ENCODE data around the gene ACTR6.
"Not testable (repeated sequence)": the region's sequence is repeated elsewhere in the genome, so short reads cannot be mapped to it uniquely, and the experiment has no call there.

Gene ACTR6

DNA sequence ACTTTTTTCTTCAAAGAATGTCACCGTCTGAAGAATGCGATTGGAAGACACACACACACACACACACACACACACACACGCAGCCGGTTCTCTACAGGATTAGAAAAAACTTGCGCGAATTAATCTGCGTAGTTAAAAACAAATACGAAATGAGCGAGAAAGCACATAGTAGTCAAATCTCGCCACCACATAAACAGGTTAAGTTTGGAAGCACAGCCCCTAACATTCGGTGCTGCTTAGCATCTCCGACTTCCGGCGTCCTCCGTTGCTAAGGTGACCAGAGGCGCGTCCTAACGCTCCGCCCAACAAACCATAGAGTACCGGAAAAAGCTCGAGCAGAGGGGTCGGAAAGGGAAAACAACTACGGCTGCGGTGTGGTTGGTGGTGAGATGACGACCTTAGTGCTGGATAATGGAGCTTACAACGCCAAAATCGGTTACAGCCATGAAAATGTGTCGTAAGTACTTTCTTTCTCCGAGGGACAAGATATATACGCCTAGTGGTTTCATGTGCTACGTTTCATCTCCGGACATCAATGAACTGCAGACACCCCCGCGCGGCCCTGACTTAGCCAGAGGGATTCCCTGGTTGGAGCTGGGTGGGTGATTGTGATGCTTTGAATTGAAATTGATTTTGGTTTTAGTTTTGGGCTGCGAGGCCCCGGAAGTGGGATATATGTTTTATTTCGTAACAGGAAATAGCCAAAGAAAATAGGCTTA, at the start of gene ACTR6:
Gene ACTR6, plus strand, starts transcription at position 353 of the 719 bp plus-strand sequence. Its CDS starts 37 bp downstream, at position 390.
- DNase-seq: peak; percentile 64 to 79

- DNase-seq: no peak
These were observed 48.8 kb upstream of the ACTR6 start for GRCh38 chr12:100151769-100152168.

GRCh38 chr12:100153131-100153530, 47.5 kb upstream of the ACTR6 start:
- no peak for DNase-seq

DNA sequence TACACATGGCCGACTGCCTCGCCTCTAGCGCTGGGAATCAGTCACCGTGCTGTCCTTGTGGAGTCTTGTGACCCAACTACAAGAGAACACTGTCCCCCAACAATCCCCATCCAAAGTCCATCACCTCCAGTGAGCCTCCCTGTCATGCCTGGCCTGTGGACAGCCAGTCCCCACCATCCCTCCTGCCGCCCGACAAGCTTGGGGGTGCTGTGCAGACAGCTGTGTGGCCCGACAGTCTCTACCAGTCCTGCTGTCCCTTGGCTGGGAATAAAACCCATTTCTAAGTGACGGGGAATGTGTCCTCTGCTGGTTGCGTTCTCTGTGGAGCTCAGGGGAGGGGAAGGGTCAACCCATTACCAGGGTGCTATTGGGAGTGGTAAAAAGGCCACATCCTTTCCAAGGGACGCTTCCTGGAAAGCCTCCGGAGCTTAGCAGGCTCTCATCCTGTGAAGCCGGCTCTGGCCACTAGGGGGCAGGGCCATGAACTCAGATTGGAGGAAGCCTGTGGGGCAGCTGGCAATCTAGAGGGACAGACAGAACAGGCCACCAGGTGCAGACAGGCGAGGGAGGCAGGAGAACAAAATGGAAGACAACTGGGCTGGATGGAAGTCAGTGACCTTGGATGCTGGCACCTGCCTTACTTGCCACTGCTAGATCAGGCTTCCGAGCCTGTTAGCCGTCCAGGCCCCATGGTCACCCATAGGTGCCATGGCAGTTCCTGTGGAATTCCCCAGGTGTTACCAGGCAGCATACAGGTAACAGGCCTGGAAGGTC, 46.0 kb upstream of the ACTR6 start:
- no peak for DNase-seq

DNA sequence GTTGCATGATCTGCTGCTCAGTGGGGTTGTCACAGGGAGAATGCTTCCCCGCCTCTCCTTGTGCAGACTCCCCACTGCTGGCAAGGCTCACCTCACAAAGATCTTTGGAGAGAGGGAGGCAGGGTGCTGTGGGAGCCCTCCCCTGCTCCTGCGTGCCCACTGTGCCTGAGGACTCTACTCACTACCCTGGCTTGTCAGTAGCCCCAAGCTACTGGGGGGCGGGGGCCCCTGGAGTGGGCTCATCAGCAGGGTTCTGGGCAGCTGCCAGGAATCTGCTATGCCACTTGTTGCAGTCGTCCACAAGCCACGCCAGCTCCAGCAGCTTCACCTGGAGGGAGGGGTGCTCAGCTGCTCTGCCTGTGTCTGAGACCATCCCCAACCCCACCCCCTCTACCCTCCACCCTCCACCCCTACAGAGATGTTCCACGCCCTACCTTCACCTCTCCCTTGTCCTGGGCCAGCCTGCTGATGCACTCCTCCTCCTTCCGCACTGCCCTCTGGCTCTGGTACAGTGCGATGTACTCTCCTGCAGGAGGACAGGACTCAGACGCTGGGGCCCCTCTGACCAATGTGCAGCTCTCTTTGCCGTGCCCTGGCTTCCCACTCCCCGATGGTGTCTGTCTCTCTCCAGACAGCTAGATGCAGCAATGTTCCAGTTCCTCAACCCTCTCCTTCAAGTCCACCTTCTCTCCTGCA, 43.7 kb upstream of the ACTR6 start:
- no peak for DNase-seq

DNA sequence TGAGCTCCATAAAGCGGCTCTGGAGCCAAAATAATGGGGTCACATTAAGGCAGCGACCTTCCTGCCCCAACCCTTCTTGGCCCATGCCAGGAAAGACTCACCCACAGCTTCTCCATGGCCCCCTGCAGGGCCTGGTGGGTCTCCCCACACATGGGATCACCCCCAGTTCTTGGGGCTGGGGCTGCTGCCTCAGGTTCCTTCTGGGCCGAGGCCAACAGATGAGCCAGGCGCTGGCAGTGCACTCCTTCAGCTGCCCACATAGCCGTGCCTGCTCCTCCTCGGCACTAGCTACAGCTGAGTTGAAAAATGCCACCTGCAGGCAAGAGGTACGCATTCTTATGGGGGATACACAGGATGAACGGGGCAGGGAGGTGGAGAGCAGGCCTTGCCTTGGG, 43.2 kb upstream of the ACTR6 start:
- no peak for DNase-seq

GRCh38 chr12:100158535-100158934, 42.1 kb upstream of the ACTR6 start:
- no peak for DNase-seq

GRCh38 chr12:100159391-100160104, 41.1 kb upstream of the ACTR6 start:
- no peak for DNase-seq

GRCh38 chr12:100163416-100164152, 37.0 kb upstream of the ACTR6 start:
- DNase-seq: peak; percentile 63 to 74

- DNase-seq: no peak
These were observed 36.4 kb upstream of the ACTR6 start for GRCh38 chr12:100164153-100164704.

DNA sequence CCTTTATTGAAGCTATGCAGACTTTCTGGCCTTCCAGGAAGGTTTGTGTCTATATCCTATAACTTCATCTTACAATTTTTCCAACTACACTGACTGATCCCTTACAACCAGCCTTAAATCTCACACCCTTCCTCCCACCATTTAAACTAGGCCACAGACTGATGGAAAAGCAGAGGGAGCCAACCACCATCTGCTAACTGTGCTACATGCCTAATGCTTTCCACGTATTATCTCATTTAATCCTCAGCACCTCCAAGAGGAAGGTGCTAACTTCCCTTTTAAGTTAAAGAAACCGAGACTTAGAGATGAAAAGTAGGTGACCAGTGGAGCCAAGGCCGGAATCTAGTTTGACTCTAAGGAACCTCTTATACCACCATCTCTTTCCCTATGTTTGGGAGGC, 35.3 kb upstream of the ACTR6 start:
- DNase-seq: no peak

GRCh38 chr12:100166232-100166631, 34.4 kb upstream of the ACTR6 start:
- no peak for DNase-seq

DNA sequence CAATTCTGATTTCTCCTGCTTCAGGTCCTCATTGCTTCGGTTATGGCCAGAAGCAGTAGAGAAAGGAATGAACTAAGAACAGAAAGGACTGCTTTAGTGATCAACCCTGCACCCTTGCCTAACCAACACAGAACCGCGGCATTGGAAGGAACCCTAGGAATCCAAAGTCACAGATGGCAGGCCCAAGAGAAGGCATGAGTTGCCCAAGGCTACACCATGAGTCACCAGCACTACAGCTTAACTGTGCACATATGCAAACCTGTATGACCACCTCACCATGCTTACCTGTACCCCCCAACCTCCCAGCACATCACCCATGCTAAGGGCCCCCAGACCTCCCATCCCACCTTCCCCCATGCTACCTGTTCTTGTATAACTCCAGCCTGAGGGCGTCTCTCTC, 32.1 kb upstream of the ACTR6 start:
- DNase-seq: no peak

- no peak for DNase-seq
These were observed 31.3 kb upstream of the ACTR6 start for GRCh38 chr12:100169345-100169744.

- DNase-seq: no peak
These were observed 30.2 kb upstream of the ACTR6 start for GRCh38 chr12:100170313-100170858.

- no peak for DNase-seq
These were observed 29.4 kb upstream of the ACTR6 start for GRCh38 chr12:100171248-100171647.

GRCh38 chr12:100173111-100173510, 27.5 kb upstream of the ACTR6 start:
- DNase-seq: no peak

- DNase-seq: no peak
These were observed 26.1 kb upstream of the ACTR6 start for GRCh38 chr12:100174495-100174894.

DNA sequence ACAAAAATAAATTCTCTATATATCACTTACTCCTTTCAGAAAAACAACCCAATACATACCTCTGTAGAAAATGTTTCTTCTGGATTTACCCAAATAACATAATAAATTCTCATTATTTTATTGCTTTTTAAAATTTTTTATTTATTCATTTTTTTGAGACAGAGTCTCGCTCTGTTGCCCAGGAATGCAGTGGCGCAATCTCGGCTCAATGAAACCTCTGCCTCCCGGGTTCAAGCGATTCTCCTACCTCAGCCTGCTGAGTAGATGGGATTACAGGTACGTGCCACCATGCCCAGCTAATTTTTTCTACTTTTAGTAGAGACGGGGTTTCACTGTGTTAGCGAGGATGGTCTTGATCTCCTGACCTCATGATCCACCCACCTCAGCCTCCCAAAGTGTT, 24.1 kb upstream of the ACTR6 start:
- DNase-seq: not testable (repeated sequence)

GRCh38 chr12:100179252-100179651, 21.4 kb upstream of the ACTR6 start:
- DNase-seq: no peak

- DNase-seq: no peak
These were observed 16.0 kb upstream of the ACTR6 start for GRCh38 chr12:100184549-100185145.

Measured in cerebellar nuclear complex (tissue), 1 donor.